GM12801 (cell line): ENCODE data around the gene PCDHGA8.

Experiments
- TF ChIP-seq, protein P1 (sequence below): IDR thresholded peaks from one replicate; pipeline ENCODE4 v1.5.1; 2011; ENCODE audit warnings: control low read depth; ENCODE audit not compliant: insufficient read length; ENCODE audit errors: extremely low read depth

PCDHGA8 gene

DNA sequence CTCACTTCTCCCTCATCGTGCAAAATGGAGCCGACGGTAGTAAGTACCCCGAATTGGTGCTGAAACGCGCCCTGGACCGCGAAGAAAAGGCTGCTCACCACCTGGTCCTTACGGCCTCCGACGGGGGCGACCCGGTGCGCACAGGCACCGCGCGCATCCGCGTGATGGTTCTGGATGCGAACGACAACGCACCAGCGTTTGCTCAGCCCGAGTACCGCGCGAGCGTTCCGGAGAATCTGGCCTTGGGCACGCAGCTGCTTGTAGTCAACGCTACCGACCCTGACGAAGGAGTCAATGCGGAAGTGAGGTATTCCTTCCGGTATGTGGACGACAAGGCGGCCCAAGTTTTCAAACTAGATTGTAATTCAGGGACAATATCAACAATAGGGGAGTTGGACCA lies 38.9 kb downstream of the PCDHGA8 start:
- TF ChIP-seq, protein P1, sequence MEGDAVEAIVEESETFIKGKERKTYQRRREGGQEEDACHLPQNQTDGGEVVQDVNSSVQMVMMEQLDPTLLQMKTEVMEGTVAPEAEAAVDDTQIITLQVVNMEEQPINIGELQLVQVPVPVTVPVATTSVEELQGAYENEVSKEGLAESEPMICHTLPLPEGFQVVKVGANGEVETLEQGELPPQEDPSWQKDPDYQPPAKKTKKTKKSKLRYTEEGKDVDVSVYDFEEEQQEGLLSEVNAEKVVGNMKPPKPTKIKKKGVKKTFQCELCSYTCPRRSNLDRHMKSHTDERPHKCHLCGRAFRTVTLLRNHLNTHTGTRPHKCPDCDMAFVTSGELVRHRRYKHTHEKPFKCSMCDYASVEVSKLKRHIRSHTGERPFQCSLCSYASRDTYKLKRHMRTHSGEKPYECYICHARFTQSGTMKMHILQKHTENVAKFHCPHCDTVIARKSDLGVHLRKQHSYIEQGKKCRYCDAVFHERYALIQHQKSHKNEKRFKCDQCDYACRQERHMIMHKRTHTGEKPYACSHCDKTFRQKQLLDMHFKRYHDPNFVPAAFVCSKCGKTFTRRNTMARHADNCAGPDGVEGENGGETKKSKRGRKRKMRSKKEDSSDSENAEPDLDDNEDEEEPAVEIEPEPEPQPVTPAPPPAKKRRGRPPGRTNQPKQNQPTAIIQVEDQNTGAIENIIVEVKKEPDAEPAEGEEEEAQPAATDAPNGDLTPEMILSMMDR, result no peak

DNA sequence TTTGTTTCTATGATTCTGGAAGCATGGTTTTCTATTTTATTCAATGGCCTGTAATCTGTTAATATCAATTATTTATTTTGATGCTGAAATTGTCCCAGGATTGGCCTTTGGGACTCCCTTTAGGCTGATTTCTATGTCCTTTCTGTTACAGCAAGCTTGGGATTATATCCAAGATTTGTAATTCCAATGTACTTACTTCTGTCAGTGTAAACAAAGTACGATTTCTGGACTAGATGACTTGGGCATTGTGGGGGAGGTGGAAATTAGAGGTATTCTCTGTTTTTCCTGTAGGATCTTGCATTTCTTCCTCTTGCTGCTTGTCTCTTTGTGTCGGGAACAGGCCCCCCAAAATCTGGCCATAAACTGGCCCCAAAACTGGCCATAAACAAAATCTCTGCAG lies 41.6 kb downstream of the PCDHGA8 start:
- TF ChIP-seq, protein P1, result no peak

DNA sequence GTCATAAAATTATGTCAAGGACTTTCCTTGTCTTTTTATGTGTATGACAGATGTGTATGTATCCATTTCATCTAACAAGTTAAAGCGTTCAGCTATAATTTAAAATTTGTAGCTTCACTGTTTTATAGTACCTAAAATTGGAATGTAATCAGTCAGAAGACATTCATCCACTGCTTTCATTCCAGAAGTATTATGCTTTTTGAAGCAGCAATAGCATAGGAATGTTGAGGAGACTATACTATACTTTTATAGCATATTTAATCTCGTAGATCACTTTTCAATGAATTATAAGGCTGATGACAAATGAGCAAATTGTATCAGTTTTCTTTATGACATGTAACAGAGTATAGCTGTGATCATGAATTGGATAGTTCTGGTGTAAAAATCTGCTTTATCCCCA lies 44.8 kb downstream of the PCDHGA8 start:
- TF ChIP-seq, protein P1, result no peak

DNA sequence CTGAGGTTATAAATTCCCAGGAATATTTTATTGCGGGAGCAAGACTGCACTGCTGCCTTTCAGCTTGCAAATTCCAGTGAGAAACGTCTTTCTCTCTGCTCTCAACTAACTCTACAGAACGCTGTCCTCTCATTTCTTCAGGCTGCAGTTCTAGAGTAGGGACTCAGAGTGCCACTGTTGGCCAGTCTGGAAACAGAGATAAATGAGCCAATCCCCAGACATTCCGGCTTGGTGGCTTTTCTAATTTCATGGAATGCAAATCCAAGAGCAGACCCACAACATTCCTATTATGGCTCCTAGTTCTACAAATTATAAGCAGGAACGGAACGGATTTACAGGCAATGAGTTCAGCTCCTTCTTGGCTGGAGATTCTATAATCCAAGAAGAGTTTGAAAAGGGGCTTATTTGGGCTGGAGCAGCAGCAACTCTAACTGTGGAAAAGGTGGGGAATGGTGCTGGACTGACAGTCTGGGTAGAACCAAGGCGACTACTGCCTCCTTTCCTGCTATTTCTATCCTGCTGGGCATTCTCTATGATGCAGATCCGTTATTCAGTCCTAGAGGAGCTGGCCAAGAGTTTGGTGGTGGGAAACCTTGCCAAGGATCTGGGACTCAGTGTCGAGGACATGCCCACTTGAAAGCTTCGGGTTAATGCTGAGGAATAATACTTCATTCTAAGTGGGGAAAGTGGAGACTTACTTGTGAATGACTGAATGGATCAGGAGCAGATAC lies 47.1 kb downstream of the PCDHGA8 start:
- TF ChIP-seq, protein P1, result no peak

DNA sequence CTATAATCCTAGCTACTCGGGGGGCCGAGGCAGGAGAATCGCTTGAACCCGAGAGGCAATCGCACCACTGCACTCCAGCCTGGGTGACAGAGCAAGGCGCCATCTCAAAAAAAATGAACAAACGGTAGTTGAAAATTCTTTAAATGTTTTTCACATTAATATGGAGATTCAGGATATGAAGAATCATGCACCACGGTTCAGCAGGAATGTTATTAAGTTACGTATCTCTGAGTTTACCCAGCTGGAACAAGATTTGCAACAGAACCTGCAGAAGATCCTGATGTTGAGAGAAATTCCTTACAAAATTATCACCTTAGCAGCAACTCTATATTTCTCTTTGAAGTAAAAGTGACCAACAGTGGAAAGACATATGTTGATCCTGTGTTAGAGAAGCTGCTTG lies 47.9 kb downstream of the PCDHGA8 start:
- TF ChIP-seq, protein P1, result no peak

DNA sequence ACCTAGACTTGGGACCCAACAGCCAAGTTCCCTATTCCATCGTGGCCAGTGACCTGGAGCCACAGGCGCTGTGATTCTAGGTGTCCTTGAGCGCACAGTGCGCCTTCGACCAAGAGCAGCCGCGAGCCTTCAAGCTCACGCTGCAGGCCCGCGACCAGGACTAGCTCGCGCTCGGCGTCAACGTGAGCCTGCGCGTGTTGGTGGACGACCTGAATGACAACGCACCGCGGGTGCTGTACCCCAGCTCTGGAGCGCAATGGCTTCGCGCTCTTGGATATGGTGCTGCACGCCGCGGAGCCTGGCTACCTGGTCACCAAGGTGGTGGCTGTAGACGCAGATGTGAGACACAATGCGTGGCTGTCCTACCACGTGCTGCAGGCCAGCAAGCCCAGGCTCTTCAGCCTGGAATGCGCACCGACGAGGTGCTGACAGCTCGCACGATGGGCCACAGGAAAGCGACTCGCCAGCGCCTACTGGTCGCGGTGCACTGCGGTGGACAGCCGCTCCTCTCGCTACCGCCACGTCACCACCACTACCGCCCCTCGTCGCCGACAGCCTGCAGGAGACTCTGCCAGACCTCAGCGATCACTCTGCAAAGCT lies 49.2 kb downstream of the PCDHGA8 start:
- TF ChIP-seq, protein P1, result no peak
